SK-N-SH treated with all-trans-retinoic acid at 6 μM for 48 hours (cell line): ENCODE measurements around the gene KRTAP5-4.
"Not testable (repeated sequence)": the region's sequence is repeated elsewhere in the genome, so short reads cannot be mapped to it uniquely, and the experiment has no call there.

Experiments
- ATAC-seq: fragments of 200-7000 bp; cut with Tn5 transposase; 3 replicates; pipeline ENCODE4 v1.9.1; 2020; ENCODE audit warnings: mild to moderate bottlenecking, moderate library complexity
- ARNTL ChIP-seq: fragments of 450-650 bp; formaldehyde crosslinking; IDR thresholded peaks from 2 replicates; pipeline ENCODE4 v1.5.0; 2020; ENCODE audit warnings: low read depth, mild to moderate bottlenecking, moderate library complexity, borderline replicate concordance
- BACH2 ChIP-seq: fragments of 250-450 bp; sonication (Bioruptor Pico); IDR thresholded peaks from 2 replicates; pipeline ENCODE4 v1.9.0; 2021; ENCODE audit warnings: mild to moderate bottlenecking, borderline replicate concordance
- CSDC2 ChIP-seq: fragments of 250-450 bp; sonication (Bioruptor Pico); IDR thresholded peaks from 2 replicates; pipeline ENCODE4 v1.5.0; 2020; ENCODE audit warnings: mild to moderate bottlenecking, moderate library complexity
- ESRRG ChIP-seq: fragments of 250-450 bp; sonication (Bioruptor Pico); IDR thresholded peaks from 2 replicates; pipeline ENCODE4 v1.6.1; 2021; ENCODE audit warnings: mild to moderate bottlenecking
- GLIS3 ChIP-seq: fragments of 250-450 bp; sonication (Bioruptor Pico); IDR thresholded peaks from 2 replicates; pipeline ENCODE4 v1.5.0; 2020; ENCODE audit warnings: mild to moderate bottlenecking, moderate library complexity
- ISL1 ChIP-seq: fragments of 250-450 bp; sonication (Bioruptor Pico); IDR thresholded peaks from 2 replicates; pipeline ENCODE4 v2.1.2; 2022; ENCODE audit warnings: mild to moderate bottlenecking, moderate library complexity
- OSR1 ChIP-seq: fragments of 250-450 bp; sonication (Bioruptor Pico); IDR thresholded peaks from 2 replicates; pipeline ENCODE4 v1.8.0; 2022; ENCODE audit warnings: moderate library complexity, mild to moderate bottlenecking, inconsistent platforms
- PPARA ChIP-seq: fragments of 250-450 bp; sonication (Bioruptor Pico); IDR thresholded peaks from 2 replicates; pipeline ENCODE4 v1.5.0; 2020; ENCODE audit warnings: mild to moderate bottlenecking, borderline replicate concordance
- RARB ChIP-seq: fragments of 250-450 bp; sonication (Bioruptor Pico); IDR thresholded peaks from 2 replicates; pipeline ENCODE4 v1.8.0; 2021; ENCODE audit warnings: mild to moderate bottlenecking, moderate library complexity
- SNAI2 ChIP-seq: fragments of 250-450 bp; sonication (Bioruptor Pico); IDR thresholded peaks from 2 replicates; pipeline ENCODE4 v1.5.0; 2020; ENCODE audit warnings: mild to moderate bottlenecking, moderate library complexity
- TCF4 ChIP-seq: fragments of 250-450 bp; sonication (Bioruptor Pico); IDR thresholded peaks from 2 replicates; pipeline ENCODE4 v1.8.0; 2021; ENCODE audit warnings: mild to moderate bottlenecking, moderate library complexity, borderline replicate concordance
- TOX ChIP-seq: fragments of 250-450 bp; sonication (Bioruptor Pico); IDR thresholded peaks from 2 replicates; pipeline ENCODE4 v1.8.0; 2021; ENCODE audit warnings: mild to moderate bottlenecking, moderate library complexity, borderline replicate concordance
- ZC3H10 ChIP-seq: fragments of 250-450 bp; sonication (Bioruptor Pico); IDR thresholded peaks from 2 replicates; pipeline ENCODE4 v1.5.1; 2021; ENCODE audit warnings: mild to moderate bottlenecking, moderate library complexity
- ZFP3 ChIP-seq: fragments of 250-450 bp; sonication (Bioruptor Pico); IDR thresholded peaks from 2 replicates; pipeline ENCODE4 v1.5.0; 2020; ENCODE audit warnings: mild to moderate bottlenecking, moderate library complexity
- ZFP30 ChIP-seq: fragments of 450-650 bp; formaldehyde crosslinking; IDR thresholded peaks from 2 replicates; pipeline ENCODE4 v1.5.0; 2022; ENCODE audit warnings: mild to moderate bottlenecking, moderate library complexity
- ZNF565 ChIP-seq: fragments of 450-650 bp; formaldehyde crosslinking; conservative IDR thresholded peaks from 2 replicates; pipeline ENCODE4 v1.5.0; 2020; ENCODE audit warnings: low read depth, mild to moderate bottlenecking, moderate library complexity
- ZNF70 ChIP-seq: fragments of 450-650 bp; formaldehyde crosslinking; IDR thresholded peaks from 2 replicates; pipeline ENCODE4 v1.5.0; 2020; ENCODE audit warnings: mild to moderate bottlenecking, moderate library complexity
- TF ChIP-seq, protein P1 (sequence below): fragments of 250-450 bp; sonication (Bioruptor Pico); IDR thresholded peaks from 2 replicates; pipeline ENCODE4 v1.8.0; 2021; ENCODE audit warnings: low read depth, mild to moderate bottlenecking, moderate library complexity, borderline replicate concordance
- TF ChIP-seq, protein P2 (sequence below): fragments of 250-450 bp; sonication (Bioruptor Pico); IDR thresholded peaks from 2 replicates; pipeline ENCODE4 v1.5.1; 2021; ENCODE audit warnings: mild to moderate bottlenecking, moderate library complexity
- TF ChIP-seq, protein P3 (sequence below): fragments of 250-450 bp; sonication (Bioruptor Pico); IDR thresholded peaks from 2 replicates; pipeline ENCODE4 v1.8.0; 2020; ENCODE audit warnings: mild to moderate bottlenecking, moderate library complexity, borderline replicate concordance
- TF ChIP-seq, protein P4 (sequence below): fragments of 250-450 bp; sonication (Bioruptor Pico); IDR thresholded peaks from 2 replicates; pipeline ENCODE4 v1.5.1; 2020; ENCODE audit warnings: low read depth, mild to moderate bottlenecking, moderate library complexity
- TF ChIP-seq, protein P5 (sequence below): fragments of 250-450 bp; sonication (Bioruptor Pico); IDR thresholded peaks from 2 replicates; pipeline ENCODE4 v1.5.0; 2020; ENCODE audit warnings: mild to moderate bottlenecking, moderate library complexity

KRTAP5-4 gene

DNA sequence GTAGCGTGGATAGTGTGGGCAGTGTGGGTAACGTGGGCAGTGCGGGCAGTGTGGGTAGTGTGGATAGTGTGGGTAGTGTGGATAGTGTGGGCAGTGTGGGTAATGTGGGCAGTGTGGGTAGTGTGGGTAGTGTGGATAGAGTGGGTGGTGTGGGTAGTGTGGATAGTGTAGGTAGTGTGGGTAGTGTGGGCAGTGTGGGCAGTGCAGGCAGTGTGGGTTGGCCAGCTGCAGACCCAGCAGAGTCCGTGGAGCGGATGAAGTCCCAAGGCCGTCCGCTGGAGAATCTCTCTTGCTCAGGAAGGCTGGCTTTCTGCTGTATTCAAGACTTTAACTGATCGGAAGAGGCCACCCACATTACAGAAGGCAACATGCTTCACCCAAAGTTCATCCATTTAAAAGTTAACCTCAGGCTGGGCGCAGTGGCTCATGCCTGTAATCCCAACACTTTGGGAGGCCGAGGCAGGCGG lies 49.0 kb upstream of the KRTAP5-4 start:
- no peak for TF ChIP-seq BACH2
- TF ChIP-seq ZFP30 (CRISPR knock-in tag), result no peak
- no peak for TF ChIP-seq RARB (CRISPR knock-in tag)
- TF ChIP-seq, protein P1, sequence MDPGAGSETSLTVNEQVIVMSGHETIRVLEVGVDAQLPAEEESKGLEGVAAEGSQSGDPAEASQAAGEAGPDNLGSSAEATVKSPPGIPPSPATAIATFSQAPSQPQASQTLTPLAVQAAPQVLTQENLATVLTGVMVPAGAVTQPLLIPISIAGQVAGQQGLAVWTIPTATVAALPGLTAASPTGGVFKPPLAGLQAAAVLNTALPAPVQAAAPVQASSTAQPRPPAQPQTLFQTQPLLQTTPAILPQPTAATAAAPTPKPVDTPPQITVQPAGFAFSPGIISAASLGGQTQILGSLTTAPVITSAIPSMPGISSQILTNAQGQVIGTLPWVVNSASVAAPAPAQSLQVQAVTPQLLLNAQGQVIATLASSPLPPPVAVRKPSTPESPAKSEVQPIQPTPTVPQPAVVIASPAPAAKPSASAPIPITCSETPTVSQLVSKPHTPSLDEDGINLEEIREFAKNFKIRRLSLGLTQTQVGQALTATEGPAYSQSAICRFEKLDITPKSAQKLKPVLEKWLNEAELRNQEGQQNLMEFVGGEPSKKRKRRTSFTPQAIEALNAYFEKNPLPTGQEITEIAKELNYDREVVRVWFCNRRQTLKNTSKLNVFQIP (CRISPR knock-in tag), result no peak
- TF ChIP-seq PPARA, result no peak
- TF ChIP-seq, protein P2, sequence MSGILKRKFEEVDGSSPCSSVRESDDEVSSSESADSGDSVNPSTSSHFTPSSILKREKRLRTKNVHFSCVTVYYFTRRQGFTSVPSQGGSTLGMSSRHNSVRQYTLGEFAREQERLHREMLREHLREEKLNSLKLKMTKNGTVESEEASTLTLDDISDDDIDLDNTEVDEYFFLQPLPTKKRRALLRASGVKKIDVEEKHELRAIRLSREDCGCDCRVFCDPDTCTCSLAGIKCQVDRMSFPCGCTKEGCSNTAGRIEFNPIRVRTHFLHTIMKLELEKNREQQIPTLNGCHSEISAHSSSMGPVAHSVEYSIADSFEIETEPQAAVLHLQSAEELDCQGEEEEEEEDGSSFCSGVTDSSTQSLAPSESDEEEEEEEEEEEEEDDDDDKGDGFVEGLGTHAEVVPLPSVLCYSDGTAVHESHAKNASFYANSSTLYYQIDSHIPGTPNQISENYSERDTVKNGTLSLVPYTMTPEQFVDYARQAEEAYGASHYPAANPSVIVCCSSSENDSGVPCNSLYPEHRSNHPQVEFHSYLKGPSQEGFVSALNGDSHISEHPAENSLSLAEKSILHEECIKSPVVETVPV (CRISPR knock-in tag), result no peak
- no peak for TF ChIP-seq OSR1 (CRISPR knock-in tag)
- no peak for TF ChIP-seq ZC3H10
- TF ChIP-seq ESRRG (CRISPR knock-in tag), result no peak
- no peak for TF ChIP-seq ISL1
- TF ChIP-seq ZFP3 (CRISPR knock-in tag), result no peak
- TF ChIP-seq TOX, result no peak
- TF ChIP-seq ARNTL (CRISPR knock-in tag), result no peak
- no peak for TF ChIP-seq ZNF70 (CRISPR knock-in tag)
- ATAC-seq, result no peak

DNA sequence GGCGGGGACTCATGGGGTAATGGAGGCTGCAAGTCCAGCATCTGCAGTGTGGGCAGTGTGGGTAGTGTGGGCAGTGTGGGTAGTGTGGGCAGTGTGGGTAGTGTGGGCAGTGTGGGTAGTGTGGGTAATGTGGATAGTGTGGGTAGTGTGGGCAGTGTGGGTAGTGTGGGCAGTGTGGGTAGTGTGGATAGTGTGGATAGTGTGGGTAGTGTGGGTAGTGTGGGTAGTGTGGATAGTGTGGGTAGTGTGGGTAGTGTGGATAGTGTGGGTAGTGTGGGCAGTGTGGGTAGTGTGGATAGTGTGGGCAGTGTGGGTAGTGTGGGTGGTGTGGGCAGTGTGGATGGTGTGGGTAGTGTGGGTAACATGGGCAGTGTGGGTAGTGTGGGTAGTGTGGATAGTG lies 48.5 kb upstream of the KRTAP5-4 start:
- not testable (repeated sequence) for ATAC-seq

DNA sequence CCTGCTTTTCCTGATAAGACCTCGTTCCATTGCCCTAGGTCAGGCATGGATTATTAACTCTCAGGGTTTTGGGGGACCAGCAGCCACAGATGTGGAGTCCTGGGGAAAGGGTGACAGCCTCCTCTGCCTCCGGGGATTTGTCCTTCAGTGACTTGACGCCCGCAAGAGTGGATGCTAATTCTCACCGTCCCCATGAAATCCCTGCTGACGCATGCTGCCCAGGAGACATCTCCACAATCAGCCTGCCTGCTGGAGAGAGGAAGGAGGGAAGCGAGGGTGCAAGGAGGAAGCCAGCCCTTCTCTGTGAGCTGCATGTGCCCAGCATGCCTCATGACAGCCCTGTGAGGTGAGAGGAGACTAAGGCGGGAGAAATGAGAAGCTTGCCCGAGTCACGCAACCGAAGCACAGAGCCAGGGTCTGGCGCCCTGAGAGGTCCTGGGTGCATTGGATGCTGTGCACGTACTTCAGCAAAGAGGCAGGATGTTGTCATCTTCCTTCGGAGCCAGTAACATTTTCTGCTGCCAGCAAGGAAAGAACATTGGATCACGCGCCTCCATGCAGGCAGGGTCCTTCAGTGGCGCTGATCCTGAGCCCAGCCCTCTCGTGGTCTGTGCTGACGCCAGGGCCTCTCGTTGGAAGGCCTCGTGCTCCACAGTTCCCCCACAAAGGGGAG lies 47.7 kb upstream of the KRTAP5-4 start:
- ATAC-seq, result no peak
- no peak for TF ChIP-seq BACH2
- no peak for TF ChIP-seq ZNF70 (CRISPR knock-in tag)
- TF ChIP-seq ARNTL (CRISPR knock-in tag), result no peak
- TF ChIP-seq ZNF565 (CRISPR knock-in tag), result no peak
- no peak for TF ChIP-seq GLIS3 (CRISPR knock-in tag)
- TF ChIP-seq, protein P2 (CRISPR knock-in tag), result no peak
- no peak for TF ChIP-seq ESRRG (CRISPR knock-in tag)
- TF ChIP-seq OSR1 (CRISPR knock-in tag), result no peak
- TF ChIP-seq ZFP3 (CRISPR knock-in tag), result no peak
- TF ChIP-seq, protein P3, sequence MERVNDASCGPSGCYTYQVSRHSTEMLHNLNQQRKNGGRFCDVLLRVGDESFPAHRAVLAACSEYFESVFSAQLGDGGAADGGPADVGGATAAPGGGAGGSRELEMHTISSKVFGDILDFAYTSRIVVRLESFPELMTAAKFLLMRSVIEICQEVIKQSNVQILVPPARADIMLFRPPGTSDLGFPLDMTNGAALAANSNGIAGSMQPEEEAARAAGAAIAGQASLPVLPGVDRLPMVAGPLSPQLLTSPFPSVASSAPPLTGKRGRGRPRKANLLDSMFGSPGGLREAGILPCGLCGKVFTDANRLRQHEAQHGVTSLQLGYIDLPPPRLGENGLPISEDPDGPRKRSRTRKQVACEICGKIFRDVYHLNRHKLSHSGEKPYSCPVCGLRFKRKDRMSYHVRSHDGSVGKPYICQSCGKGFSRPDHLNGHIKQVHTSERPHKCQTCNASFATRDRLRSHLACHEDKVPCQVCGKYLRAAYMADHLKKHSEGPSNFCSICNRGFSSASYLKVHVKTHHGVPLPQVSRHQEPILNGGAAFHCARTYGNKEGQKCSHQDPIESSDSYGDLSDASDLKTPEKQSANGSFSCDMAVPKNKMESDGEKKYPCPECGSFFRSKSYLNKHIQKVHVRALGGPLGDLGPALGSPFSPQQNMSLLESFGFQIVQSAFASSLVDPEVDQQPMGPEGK (CRISPR knock-in tag), result no peak
- no peak for TF ChIP-seq ZC3H10
- TF ChIP-seq, protein P1 (CRISPR knock-in tag), result no peak
- TF ChIP-seq SNAI2, result no peak
- no peak for TF ChIP-seq TCF4 (CRISPR knock-in tag)
- TF ChIP-seq, protein P4, sequence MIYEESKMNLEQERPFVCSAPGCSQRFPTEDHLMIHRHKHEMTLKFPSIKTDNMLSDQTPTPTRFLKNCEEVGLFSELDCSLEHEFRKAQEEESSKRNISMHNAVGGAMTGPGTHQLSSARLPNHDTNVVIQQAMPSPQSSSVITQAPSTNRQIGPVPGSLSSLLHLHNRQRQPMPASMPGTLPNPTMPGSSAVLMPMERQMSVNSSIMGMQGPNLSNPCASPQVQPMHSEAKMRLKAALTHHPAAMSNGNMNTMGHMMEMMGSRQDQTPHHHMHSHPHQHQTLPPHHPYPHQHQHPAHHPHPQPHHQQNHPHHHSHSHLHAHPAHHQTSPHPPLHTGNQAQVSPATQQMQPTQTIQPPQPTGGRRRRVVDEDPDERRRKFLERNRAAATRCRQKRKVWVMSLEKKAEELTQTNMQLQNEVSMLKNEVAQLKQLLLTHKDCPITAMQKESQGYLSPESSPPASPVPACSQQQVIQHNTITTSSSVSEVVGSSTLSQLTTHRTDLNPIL (CRISPR knock-in tag), result no peak
- TF ChIP-seq RARB (CRISPR knock-in tag), result no peak
- TF ChIP-seq PPARA, result no peak
- no peak for TF ChIP-seq TOX
- TF ChIP-seq, protein P5, sequence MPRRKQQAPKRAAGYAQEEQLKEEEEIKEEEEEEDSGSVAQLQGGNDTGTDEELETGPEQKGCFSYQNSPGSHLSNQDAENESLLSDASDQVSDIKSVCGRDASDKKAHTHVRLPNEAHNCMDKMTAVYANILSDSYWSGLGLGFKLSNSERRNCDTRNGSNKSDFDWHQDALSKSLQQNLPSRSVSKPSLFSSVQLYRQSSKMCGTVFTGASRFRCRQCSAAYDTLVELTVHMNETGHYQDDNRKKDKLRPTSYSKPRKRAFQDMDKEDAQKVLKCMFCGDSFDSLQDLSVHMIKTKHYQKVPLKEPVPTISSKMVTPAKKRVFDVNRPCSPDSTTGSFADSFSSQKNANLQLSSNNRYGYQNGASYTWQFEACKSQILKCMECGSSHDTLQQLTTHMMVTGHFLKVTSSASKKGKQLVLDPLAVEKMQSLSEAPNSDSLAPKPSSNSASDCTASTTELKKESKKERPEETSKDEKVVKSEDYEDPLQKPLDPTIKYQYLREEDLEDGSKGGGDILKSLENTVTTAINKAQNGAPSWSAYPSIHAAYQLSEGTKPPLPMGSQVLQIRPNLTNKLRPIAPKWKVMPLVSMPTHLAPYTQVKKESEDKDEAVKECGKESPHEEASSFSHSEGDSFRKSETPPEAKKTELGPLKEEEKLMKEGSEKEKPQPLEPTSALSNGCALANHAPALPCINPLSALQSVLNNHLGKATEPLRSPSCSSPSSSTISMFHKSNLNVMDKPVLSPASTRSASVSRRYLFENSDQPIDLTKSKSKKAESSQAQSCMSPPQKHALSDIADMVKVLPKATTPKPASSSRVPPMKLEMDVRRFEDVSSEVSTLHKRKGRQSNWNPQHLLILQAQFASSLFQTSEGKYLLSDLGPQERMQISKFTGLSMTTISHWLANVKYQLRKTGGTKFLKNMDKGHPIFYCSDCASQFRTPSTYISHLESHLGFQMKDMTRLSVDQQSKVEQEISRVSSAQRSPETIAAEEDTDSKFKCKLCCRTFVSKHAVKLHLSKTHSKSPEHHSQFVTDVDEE (CRISPR knock-in tag), result no peak
- no peak for TF ChIP-seq CSDC2 (CRISPR knock-in tag)
